OCI-LY7 (cell line): ENCODE results near the gene SH3YL1. TPM values are rescaled to one million over a fixed set of nuclear protein-coding genes. Genes with fewer than 3 reads are reported as not detected.

Experiments
- BruUV-seq: library from RNA; stranded (reverse); fragments of 400-500 nt; replicated peaks from 2 replicates; lab custom pipeline; 2021; lab: Mats Ljungman, UMichigan
- CTCF ChIA-PET: fragments of 300-600 bp; sonication (Branson Sonifier 250); formaldehyde crosslinking; loops from one replicate; lab custom pipeline; 2022; ENCODE audit warnings: antibody characterized with exemption; ENCODE audit not compliant: unreplicated experiment; lab: Charles Lee
- POLR2A ChIA-PET: fragments of 300-600 bp; sonication (Branson Sonifier 250); formaldehyde crosslinking; loops from one replicate; lab custom pipeline; 2022; ENCODE audit warnings: antibody characterized with exemption; lab: Charles Lee
- DNase-seq: peaks from one replicate; pipeline ENCODE4 v3.0.0-alpha.2; 2015; ENCODE audit warnings: low spot score
- H2AFZ ChIP-seq: fragments of 200-600 bp; sonication (generic), shearing (Covaris generic); 2 replicates; pipeline ENCODE4 v1.6.1; 2014; ENCODE audit warnings: mild to moderate bottlenecking, antibody characterized with exemption, low read length, moderate library complexity
- H3K27ac ChIP-seq: fragments of 200-600 bp; sonication (generic); 2 replicates; pipeline ENCODE4 v1.5.1; 2014; ENCODE audit warnings: mixed run types, low read depth, mild to moderate bottlenecking, moderate library complexity, low read length, inconsistent platforms; ENCODE audit not compliant: poor library complexity, severe bottlenecking
- H3K36me3 ChIP-seq: fragments of 200-600 bp; sonication (generic); 2 replicates; pipeline ENCODE4 v1.6.1; 2014; ENCODE audit warnings: mild to moderate bottlenecking, antibody characterized with exemption, low read length, moderate library complexity, mixed read lengths; ENCODE audit not compliant: insufficient read depth
- H3K4me1 ChIP-seq: fragments of 200-600 bp; sonication (generic); 2 replicates; pipeline ENCODE4 v1.5.1; 2014; ENCODE audit warnings: mild to moderate bottlenecking, low read length; ENCODE audit not compliant: insufficient read depth, poor library complexity, severe bottlenecking
- H3K4me2 ChIP-seq: fragments of 200-600 bp; sonication (generic); 2 replicates; pipeline ENCODE4 v1.6.1; 2014; ENCODE audit warnings: mild to moderate bottlenecking, low read length
- H3K4me3 ChIP-seq: fragments of 200-600 bp; sonication (generic); 2 replicates; pipeline ENCODE4 v1.5.1; 2014; ENCODE audit warnings: mild to moderate bottlenecking, low read depth, low read length; ENCODE audit not compliant: poor library complexity, severe bottlenecking
- H3K79me2 ChIP-seq: fragments of 200-600 bp; sonication (generic); 2 replicates; pipeline ENCODE4 v1.6.1; 2016; ENCODE audit warnings: low read depth, mild to moderate bottlenecking, low read length, moderate library complexity, mixed read lengths; ENCODE audit not compliant: insufficient read depth
- H3K9me2 ChIP-seq: fragments of 200-600 bp; sonication (generic); 2 replicates; pipeline ENCODE4 v1.6.1; 2016; ENCODE audit warnings: mild to moderate bottlenecking, low read length, mixed read lengths; ENCODE audit not compliant: insufficient read depth
- H3K9me3 ChIP-seq: fragments of 200-600 bp; sonication (generic); 2 replicates; pipeline ENCODE4 v1.6.1; 2014; ENCODE audit warnings: mild to moderate bottlenecking, mixed run types, low read length, mixed read lengths
- H4K20me1 ChIP-seq: fragments of 200-600 bp; sonication (generic); 2 replicates; pipeline ENCODE4 v1.6.1; 2014; ENCODE audit warnings: mild to moderate bottlenecking, antibody characterized with exemption, low read length, moderate library complexity, mixed read lengths; ENCODE audit not compliant: insufficient read depth
- CTCF ChIP-seq: fragments of 200-600 bp; sonication (generic); conservative IDR thresholded peaks from 2 replicates; pipeline ENCODE4 v1.5.1; 2014; ENCODE audit warnings: mild to moderate bottlenecking, antibody characterized with exemption, low read length, moderate library complexity, mixed read lengths
- EZH2phosphoT487 ChIP-seq: fragments of 200-600 bp; sonication (generic); IDR thresholded peaks from 2 replicates; pipeline ENCODE4 v1.6.1; 2018; ENCODE audit warnings: low read depth, borderline replicate concordance, mild to moderate bottlenecking, mixed run types, antibody characterized with exemption, low read length, moderate library complexity, mixed read lengths
- intact Hi-C: fragments of 100-400 bp; cut with micrococcal nuclease; formaldehyde crosslinking; loops from one replicate; pipeline ENCODE4 v1.10.0; 2022; ENCODE audit not compliant: unreplicated experiment
- total RNA-seq, 2 experiments: library from RNA; depleted of rRNA in 1 of 2; stranded (reverse); fragments of >200 nt in 1 of 2; shearing (Covaris generic) in 1 of 2; gene quantifications; 2 replicates each; pipeline ENCODE4 v1.2.3, GENCODE V29; 2014 to 2022

The SH3YL1 gene
- total RNA-seq, 2 experiments from 2014 or later: 21.3 to 30.9 TPM

- Histone ChIP-seq H3K4me1 (no peaks in the 10 kb centered on the region), H3K9me3 (peaks cover 20% of the 10 kb centered on the region; the same call in 1 of the 2 replicates), H3K4me3 (no peak overlapping the region), H3K36me3 (no peaks in the 10 kb centered on the region), H3K79me2 (no peaks in the 10 kb centered on the region), H3K9me2 (no peaks in the 10 kb centered on the region), H2AFZ (no peak overlapping the region), H3K4me2 (no peak overlapping the region), H4K20me1 (no peaks in the 10 kb centered on the region), H3K27ac (no peak overlapping the region)
- no TSS peak for BruUV-seq
- intact Hi-C loops: no loop called here
- CTCF ChIA-PET: no interaction called here
- TF ChIP-seq EZH2phosphoT487 (no peak), CTCF (no peak)
- POLR2A ChIA-PET: interaction anchor here (0.6 kb wide), 1 partner anchor 533 kb away, joined by 4 read pairs; no protein-coding TSS in a partner anchor
- no peak for DNase-seq
Measured at GRCh38 chr2:179886-180285, 83.9 kb downstream of the SH3YL1 start.

- Histone ChIP-seq H3K27ac (no peak overlapping the region), H4K20me1 (no peaks in the 10 kb centered on the region), H3K79me2 (no peaks in the 10 kb centered on the region), H3K4me1 (no peaks in the 10 kb centered on the region), H3K4me3 (no peak overlapping the region), H2AFZ (no peak overlapping the region), H3K9me2 (no peaks in the 10 kb centered on the region), H3K4me2 (no peak overlapping the region), H3K36me3 (no peaks in the 10 kb centered on the region), H3K9me3 (peaks cover 9% of the 10 kb centered on the region; the same call in 1 of the 2 replicates)
- POLR2A ChIA-PET: interaction anchor here (0.7 to 0.9 kb wide), 2 partner anchors 9 to 44 kb away, joined by 3 read pairs; no protein-coding TSS in a partner anchor
- BruUV-seq: no TSS peak
- intact Hi-C loops: no loop called here
- CTCF ChIA-PET: no interaction called here
- no peak for DNase-seq
- no peak for TF ChIP-seq EZH2phosphoT487
- TF ChIP-seq CTCF: no peak
Measured at GRCh38 chr2:177733-178132, 86.1 kb downstream of the SH3YL1 start.

GRCh38 chr2:176917-177316, 86.9 kb downstream of the SH3YL1 start:
- H3K4me1 ChIP-seq: no peaks in the 10 kb centered on the region
- CTCF ChIA-PET: no interaction called here
- POLR2A ChIA-PET: interaction anchor here (0.9 kb wide), 1 partner anchor 10 kb away, joined by 3 read pairs; no protein-coding TSS in a partner anchor
- no peak for DNase-seq
- H3K27ac ChIP-seq: no peak overlapping the region
- no peaks in the 10 kb centered on the region for H3K79me2 ChIP-seq
- H3K4me3 ChIP-seq: no peak overlapping the region
- TF ChIP-seq CTCF (no peak), EZH2phosphoT487 (no peak)
- no peaks in the 10 kb centered on the region for H3K9me2 ChIP-seq
- H2AFZ ChIP-seq: no peak overlapping the region
- H4K20me1 ChIP-seq: no peaks in the 10 kb centered on the region
- no peaks in the 10 kb centered on the region for H3K36me3 ChIP-seq
- no TSS peak for BruUV-seq
- peaks cover 4% of the 10 kb centered on the region; the same call in 1 of the 2 replicates for H3K9me3 ChIP-seq
- H3K4me2 ChIP-seq: no peak overlapping the region
- intact Hi-C loops: no loop called here
